ENCODE measurements around the gene TSEN2.

GRCh38 chr3:12449889-12450682 lies 34.2 kb upstream of the TSEN2 start:
- TF ChIP-seq CTCF (optimal IDR thresholded peaks at IDR 0.05 in 1 of 3, IDR thresholded peaks at IDR 0.05 in 1 of 3, conservative IDR thresholded peaks at IDR 0.05 in 1 of 3; ENCODE audit: extremely low read depth in 1 of 3, insufficient read depth in 2 of 3, low read length in 3 of 3) (no peak), EZH2 (IDR thresholded peaks at IDR 0.05; ENCODE audit: low read length) (no peak)

Measured in keratinocyte (primary cell).